VCaP (cell line): Measurements from ENCODE around the gene MYLK.

Experiments
- H3K27ac ChIP-seq: fragments of 450-650 bp; 2 replicates; pipeline ENCODE4 v1.5.1; 2017
- CTCF ChIP-seq: fragments of 450-650 bp; conservative IDR thresholded peaks from 2 replicates; pipeline ENCODE4 v1.5.1; 2017; ENCODE audit warnings: mild to moderate bottlenecking, moderate library complexity

The MYLK gene

GRCh38 chr3:123758081-123758564 lies 126.0 kb downstream of the MYLK start:
- TF ChIP-seq CTCF = no peak
- H3K27ac ChIP-seq = peak overlapping the region; percentile 5; the same call in 1 of the 2 replicates

GRCh38 chr3:123757281-123757940 lies 126.7 kb downstream of the MYLK start:
- no peak overlapping the region; the same call in 1 of the 2 replicates for H3K27ac ChIP-seq
- TF ChIP-seq CTCF = no peak

- TF ChIP-seq CTCF = no peak
- H3K27ac ChIP-seq = peak overlapping the region; percentile 76
These were observed 128.6 kb downstream of the MYLK start for GRCh38 chr3:123755501-123755900.

- no peak for TF ChIP-seq CTCF
- H3K27ac ChIP-seq = peak overlapping the region; percentile 76
These were observed 129.0 kb downstream of the MYLK start for GRCh38 chr3:123755085-123755484.

GRCh38 chr3:123753286-123753685 lies 130.8 kb downstream of the MYLK start:
- H3K27ac ChIP-seq = peak overlapping the region; percentile 76; the same call in 1 of the 2 replicates

GRCh38 chr3:123752228-123752627 lies 131.9 kb downstream of the MYLK start:
- H3K27ac ChIP-seq = no peak overlapping the region
- TF ChIP-seq CTCF = no peak

More at GRCh38 chr3:123753286-123753685, 130.8 kb downstream of the MYLK start:
- TF ChIP-seq CTCF = no peak

- no peak overlapping the region for H3K27ac ChIP-seq
- TF ChIP-seq CTCF = no peak
These were observed 132.7 kb downstream of the MYLK start for GRCh38 chr3:123751433-123751832.
